PC-3 (cell line): ENCODE measurements around the gene TTC23.

Experiments
- EZH2 ChIP-seq: fragments of 300-600 bp; sonication (generic); IDR thresholded peaks from one replicate; pipeline ENCODE4 v1.6.1; 2017; ENCODE audit warnings: antibody characterized with exemption, mild to moderate bottlenecking, low read length; ENCODE audit not compliant: unreplicated experiment
- EZH2phosphoT487 ChIP-seq: fragments of 300-600 bp; sonication (generic); IDR thresholded peaks from 2 replicates; pipeline ENCODE4 v1.6.1; 2018; ENCODE audit warnings: mild to moderate bottlenecking, antibody characterized with exemption, low read length, borderline replicate concordance
- TF ChIP-seq, protein P1 (sequence below): fragments of 300-600 bp; sonication (generic); conservative IDR thresholded peaks from 2 replicates; pipeline ENCODE4 v1.5.1; 2017; ENCODE audit warnings: antibody characterized with exemption, low read depth, mild to moderate bottlenecking, low read length

DNA sequence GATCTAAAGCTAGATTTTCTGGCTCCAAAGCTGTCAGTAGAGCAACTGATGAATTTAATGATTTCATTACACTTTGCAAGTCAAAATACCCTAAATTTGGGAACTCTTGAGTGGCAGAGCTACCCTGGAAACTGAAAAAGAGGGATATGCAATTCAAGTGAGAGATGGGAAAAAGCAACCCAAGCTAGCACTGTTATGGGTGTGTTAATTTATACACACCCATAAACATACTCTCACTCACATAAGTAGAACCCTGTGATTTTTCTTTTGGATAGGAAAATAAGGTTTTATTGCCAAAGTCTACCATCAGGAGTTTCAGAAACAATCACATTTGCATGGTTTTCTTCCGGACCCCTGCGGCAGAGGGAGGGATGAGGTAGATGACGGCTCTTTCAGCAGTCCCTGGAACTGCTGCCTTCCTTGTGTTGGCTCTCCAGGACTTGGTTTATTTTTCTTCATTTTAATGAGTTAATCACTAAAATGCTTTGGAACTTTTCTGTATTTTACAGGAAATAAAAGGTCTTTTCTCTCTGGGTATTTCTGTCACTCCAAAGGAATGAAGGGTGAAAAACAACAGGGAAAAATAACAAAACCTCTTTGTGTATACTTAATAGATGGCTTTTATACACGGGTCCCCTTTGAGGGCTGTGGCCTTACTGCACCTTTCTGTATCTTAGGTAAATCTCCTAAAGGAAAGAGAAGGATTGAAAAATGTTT, 63.8 kb downstream of the TTC23 start:
- TF ChIP-seq, protein P1, sequence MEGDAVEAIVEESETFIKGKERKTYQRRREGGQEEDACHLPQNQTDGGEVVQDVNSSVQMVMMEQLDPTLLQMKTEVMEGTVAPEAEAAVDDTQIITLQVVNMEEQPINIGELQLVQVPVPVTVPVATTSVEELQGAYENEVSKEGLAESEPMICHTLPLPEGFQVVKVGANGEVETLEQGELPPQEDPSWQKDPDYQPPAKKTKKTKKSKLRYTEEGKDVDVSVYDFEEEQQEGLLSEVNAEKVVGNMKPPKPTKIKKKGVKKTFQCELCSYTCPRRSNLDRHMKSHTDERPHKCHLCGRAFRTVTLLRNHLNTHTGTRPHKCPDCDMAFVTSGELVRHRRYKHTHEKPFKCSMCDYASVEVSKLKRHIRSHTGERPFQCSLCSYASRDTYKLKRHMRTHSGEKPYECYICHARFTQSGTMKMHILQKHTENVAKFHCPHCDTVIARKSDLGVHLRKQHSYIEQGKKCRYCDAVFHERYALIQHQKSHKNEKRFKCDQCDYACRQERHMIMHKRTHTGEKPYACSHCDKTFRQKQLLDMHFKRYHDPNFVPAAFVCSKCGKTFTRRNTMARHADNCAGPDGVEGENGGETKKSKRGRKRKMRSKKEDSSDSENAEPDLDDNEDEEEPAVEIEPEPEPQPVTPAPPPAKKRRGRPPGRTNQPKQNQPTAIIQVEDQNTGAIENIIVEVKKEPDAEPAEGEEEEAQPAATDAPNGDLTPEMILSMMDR = no peak
- TF ChIP-seq EZH2 (no peak), EZH2phosphoT487 (no peak)
